ENCODE results near the gene MAGEB3.

The MAGEB3 gene

DNA sequence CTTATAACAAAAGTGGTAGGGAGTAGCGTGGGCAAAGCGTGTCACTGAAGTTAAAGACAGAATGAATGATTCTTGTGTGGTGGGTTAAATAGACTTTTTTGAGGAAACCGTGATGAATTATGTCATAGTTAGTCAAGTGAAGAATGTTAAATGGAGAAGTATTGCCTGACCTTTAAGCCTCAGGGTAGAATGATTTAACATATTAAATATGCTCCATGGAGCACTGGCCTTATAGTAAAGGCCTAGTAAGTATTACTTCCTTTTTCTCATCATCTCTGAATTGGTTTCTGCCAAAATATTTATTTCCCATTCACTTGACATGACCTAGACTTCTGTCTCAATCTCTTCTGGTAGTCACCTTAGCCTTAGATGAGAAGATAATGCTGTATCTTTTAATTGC lies 40.2 kb downstream of the MAGEB3 start:
- Histone ChIP-seq H3K27ac (no peak overlapping the region), H3K4me3 (no peak overlapping the region)

GRCh38 chrX:30275498-30275897 lies 45.0 kb downstream of the MAGEB3 start:
- no peak overlapping the region for H3K27ac ChIP-seq
- no peak overlapping the region for H3K4me3 ChIP-seq

GRCh38 chrX:30278365-30278764 lies 47.9 kb downstream of the MAGEB3 start:
- Histone ChIP-seq H3K27ac (no peak overlapping the region), H3K4me3 (no peak overlapping the region)

DNA sequence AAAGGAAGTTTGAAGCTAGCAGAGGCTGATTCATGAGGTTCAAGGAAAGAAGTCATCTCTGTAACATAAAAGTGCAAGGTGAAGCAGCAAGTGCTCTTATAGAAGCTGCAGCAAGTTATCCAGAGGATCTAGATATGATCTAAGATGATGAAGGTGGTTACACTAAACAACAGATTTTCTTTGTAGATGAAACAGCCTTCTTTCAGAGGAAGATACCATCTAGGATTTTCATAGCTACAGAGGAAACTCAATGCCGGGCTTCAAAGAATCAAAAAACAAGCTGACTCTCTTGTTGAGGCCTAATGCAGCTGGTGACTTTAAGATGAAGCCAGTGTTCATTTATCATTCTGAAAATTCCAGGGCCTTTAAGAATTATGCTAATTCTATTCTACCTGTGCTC lies 50.0 kb downstream of the MAGEB3 start:
- no peak overlapping the region for H3K4me3 ChIP-seq
- no peak overlapping the region for H3K27ac ChIP-seq

DNA sequence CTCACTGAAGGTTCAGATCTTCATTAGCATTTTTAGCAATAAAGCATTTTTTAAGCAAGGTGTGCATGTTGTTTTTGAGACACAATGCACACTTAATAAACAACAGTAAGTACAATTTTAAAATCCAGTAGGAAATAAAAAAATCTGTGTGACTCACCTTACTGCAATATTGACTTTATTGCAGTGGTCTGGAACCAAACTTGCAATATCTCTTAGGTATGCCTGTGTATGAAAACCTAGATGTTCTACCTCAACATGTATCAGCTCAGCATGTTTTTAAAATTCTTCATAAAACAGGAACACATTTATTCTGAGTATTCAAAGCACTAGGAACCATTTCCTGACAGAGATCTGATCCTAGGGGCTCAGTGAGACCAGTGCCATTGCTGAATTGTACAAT lies 52.1 kb downstream of the MAGEB3 start:
- H3K4me3 ChIP-seq = no peak overlapping the region
- no peak overlapping the region for H3K27ac ChIP-seq

DNA sequence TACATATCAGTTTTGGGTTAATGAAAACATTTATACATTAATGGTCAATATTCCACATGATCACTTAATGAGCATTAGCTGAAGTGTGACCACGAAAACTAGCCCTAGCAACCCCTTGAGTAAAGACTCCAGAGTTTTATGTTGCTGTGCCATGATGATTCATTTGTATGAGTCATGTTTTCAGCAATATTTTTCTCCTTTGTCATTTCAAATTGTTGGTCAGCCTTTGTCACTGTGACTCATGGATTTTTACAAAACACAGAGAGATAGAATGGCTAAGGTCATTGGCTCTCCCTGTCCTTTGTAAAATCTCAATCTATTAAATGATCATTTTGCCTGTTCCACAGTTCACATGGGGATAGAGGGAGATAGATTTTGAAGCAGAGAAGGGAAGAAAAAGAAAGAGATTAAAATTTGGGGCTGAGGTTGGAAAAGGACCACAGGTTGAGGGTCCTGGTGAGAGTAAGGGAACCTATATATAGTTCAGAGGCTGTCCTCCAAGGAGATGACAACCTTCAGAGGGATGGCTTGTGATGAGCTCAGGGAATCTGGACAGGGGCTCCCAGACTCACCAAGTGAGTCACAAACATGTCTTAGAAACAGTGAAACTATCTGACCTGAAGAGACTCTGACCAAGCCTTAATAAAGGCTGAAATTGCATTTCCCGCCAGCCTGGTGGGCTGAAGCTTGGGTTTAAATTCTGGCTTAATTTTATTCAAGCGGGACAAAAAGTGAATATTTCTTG lies 53.2 kb downstream of the MAGEB3 start:
- no peak overlapping the region for H3K27ac ChIP-seq
- H3K4me3 ChIP-seq = no peak overlapping the region
